MCF 10A (cell line): ENCODE results near the gene ADARB1. TPM values are rescaled to one million over a fixed set of nuclear protein-coding genes. Genes with fewer than 3 reads are reported as not detected.
A peak's percentile ranks its signal among the peaks of the same experiment; 100 is the strongest.

Source experiments
- BruUV-seq: library from RNA; stranded (reverse); fragments of 400-500 nt; replicated peaks from 2 replicates; lab custom pipeline; 2021; lab: Mats Ljungman, UMichigan
- CTCF ChIA-PET: fragments of 300-600 bp; sonication (Branson Sonifier 250); formaldehyde crosslinking; extraction: SDS; loops from one replicate; lab custom pipeline; 2021; ENCODE audit warnings: antibody characterized with exemption, inconsistent platforms; lab: Yijun Ruan, JAX
- POLR2A ChIA-PET: fragments of 300-600, 350-650 bp; sonication (Branson Sonifier 250); formaldehyde crosslinking; extraction: SDS; loops from one replicate; lab custom pipeline; 2020; ENCODE audit warnings: antibody characterized with exemption, inconsistent platforms; lab: Yijun Ruan, JAX
- DNase-seq: peaks from one replicate; pipeline ENCODE4 v3.0.0-alpha.2; 2018; ENCODE audit not compliant: unreplicated experiment
- H3K27ac Mint-ChIP-seq: one replicate; pipeline ENCODE4 v1.8.0; 2022; ENCODE audit warnings: mild to moderate bottlenecking, low read depth, mixed read lengths; ENCODE audit not compliant: unreplicated experiment
- H3K27me3 Mint-ChIP-seq: one replicate; pipeline ENCODE4 v1.8.0; 2022; ENCODE audit warnings: mixed read lengths; ENCODE audit not compliant: insufficient read depth, unreplicated experiment
- H3K36me3 Mint-ChIP-seq: one replicate; pipeline ENCODE4 v1.8.0; 2022; ENCODE audit warnings: mild to moderate bottlenecking, moderate library complexity, mixed read lengths; ENCODE audit not compliant: insufficient read depth, unreplicated experiment
- H3K4me1 Mint-ChIP-seq: one replicate; pipeline ENCODE4 v1.8.0; 2022; ENCODE audit warnings: mixed read lengths; ENCODE audit not compliant: insufficient read depth, unreplicated experiment
- H3K4me3 Mint-ChIP-seq: one replicate; pipeline ENCODE4 v1.8.0; 2022; ENCODE audit warnings: mild to moderate bottlenecking, moderate library complexity, mixed read lengths; ENCODE audit not compliant: unreplicated experiment
- H3K9me3 Mint-ChIP-seq: one replicate; pipeline ENCODE4 v1.8.0; 2022; ENCODE audit warnings: mixed read lengths; ENCODE audit not compliant: unreplicated experiment
- intact Hi-C: fragments of 100-400 bp; cut with micrococcal nuclease; formaldehyde crosslinking; loops from 2 replicates; pipeline ENCODE4 v1.14.1; 2022
- total RNA-seq: library from RNA; stranded (reverse); gene quantifications from 2 replicates; pipeline ENCODE4 v1.2.3, GENCODE V29; 2022
- TF ChIP-seq, protein P1 (sequence below): fragments of 200-600 bp; IDR thresholded peaks from one replicate; pipeline ENCODE4 v1.8.0; 2022; ENCODE audit warnings: antibody characterized with exemption, mild to moderate bottlenecking; ENCODE audit not compliant: unreplicated experiment

ADARB1 gene
- total RNA-seq, 1 experiment from 2014 or later, result 19.4 TPM

- no peaks in the 10 kb centered on the region for H3K27me3 Mint-ChIP-seq
- H3K9me3 Mint-ChIP-seq, result no peaks in the 10 kb centered on the region
- POLR2A ChIA-PET, result interaction anchor here (0.7 to 2.2 kb wide), 7 partner anchors 11 to 135 kb away, joined by 3 to 15 read pairs (median 5); partner anchors contain the start of gene SLX9
- peak overlapping the region; percentile 71 for H3K4me3 Mint-ChIP-seq
- intact Hi-C loops, result no loop called here
- TF ChIP-seq, protein P1, sequence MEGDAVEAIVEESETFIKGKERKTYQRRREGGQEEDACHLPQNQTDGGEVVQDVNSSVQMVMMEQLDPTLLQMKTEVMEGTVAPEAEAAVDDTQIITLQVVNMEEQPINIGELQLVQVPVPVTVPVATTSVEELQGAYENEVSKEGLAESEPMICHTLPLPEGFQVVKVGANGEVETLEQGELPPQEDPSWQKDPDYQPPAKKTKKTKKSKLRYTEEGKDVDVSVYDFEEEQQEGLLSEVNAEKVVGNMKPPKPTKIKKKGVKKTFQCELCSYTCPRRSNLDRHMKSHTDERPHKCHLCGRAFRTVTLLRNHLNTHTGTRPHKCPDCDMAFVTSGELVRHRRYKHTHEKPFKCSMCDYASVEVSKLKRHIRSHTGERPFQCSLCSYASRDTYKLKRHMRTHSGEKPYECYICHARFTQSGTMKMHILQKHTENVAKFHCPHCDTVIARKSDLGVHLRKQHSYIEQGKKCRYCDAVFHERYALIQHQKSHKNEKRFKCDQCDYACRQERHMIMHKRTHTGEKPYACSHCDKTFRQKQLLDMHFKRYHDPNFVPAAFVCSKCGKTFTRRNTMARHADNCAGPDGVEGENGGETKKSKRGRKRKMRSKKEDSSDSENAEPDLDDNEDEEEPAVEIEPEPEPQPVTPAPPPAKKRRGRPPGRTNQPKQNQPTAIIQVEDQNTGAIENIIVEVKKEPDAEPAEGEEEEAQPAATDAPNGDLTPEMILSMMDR, result no peak
- BruUV-seq, result no TSS peak
- H3K36me3 Mint-ChIP-seq, result no peaks in the 10 kb centered on the region
- no peak overlapping the region for H3K27ac Mint-ChIP-seq
- DNase-seq, result peak; percentile 13
- CTCF ChIA-PET, result interaction anchor here (1.3 to 5.7 kb wide), 3 partner anchors 62 to 125 kb away, joined by 4 to 37 read pairs (median 9); no protein-coding TSS in a partner anchor
- peaks cover 19% of the 10 kb centered on the region for H3K4me1 Mint-ChIP-seq
Observed at GRCh38 chr21:45074818-45075595, 627 bp downstream of the ADARB1 start.

- peak overlapping the region; percentile 71 for H3K4me3 Mint-ChIP-seq
- BruUV-seq, result no TSS peak
- ChIA-PET CTCF (interaction anchor here (1.7 to 5.7 kb wide), 3 partner anchors 54 to 126 kb away, joined by 9 to 37 read pairs (median 20); no protein-coding TSS in a partner anchor), POLR2A (interaction anchor here (0.7 to 1.8 kb wide), 8 partner anchors 10 to 64 kb away, joined by 3 to 5 read pairs (median 4); no protein-coding TSS in a partner anchor)
- intact Hi-C loops, result no loop called here
- peaks cover 19% of the 10 kb centered on the region for H3K4me1 Mint-ChIP-seq
- no peak overlapping the region for H3K27ac Mint-ChIP-seq
- no peaks in the 10 kb centered on the region for H3K36me3 Mint-ChIP-seq
- no peaks in the 10 kb centered on the region for H3K27me3 Mint-ChIP-seq
- no peaks in the 10 kb centered on the region for H3K9me3 Mint-ChIP-seq
- no peak for DNase-seq
- TF ChIP-seq, protein P1, result no peak
Observed at GRCh38 chr21:45075596-45076244, 1.3 kb downstream of the ADARB1 start.

GRCh38 chr21:45076245-45076711 is 1.9 kb downstream of the ADARB1 start:
- no peak overlapping the region for H3K27ac Mint-ChIP-seq
- CTCF ChIA-PET, result interaction anchor here (0.8 to 5.7 kb wide), 4 partner anchors 23 to 126 kb away, joined by 3 to 37 read pairs (median 14); no protein-coding TSS in a partner anchor
- H3K9me3 Mint-ChIP-seq, result no peaks in the 10 kb centered on the region
- peak overlapping the region; percentile 71 for H3K4me3 Mint-ChIP-seq
- no peaks in the 10 kb centered on the region for H3K27me3 Mint-ChIP-seq
- no peak for DNase-seq
- BruUV-seq, result TSS peak; percentile 24
- POLR2A ChIA-PET, result interaction anchor here (0.7 to 1.8 kb wide), 9 partner anchors 10 to 64 kb away, joined by 3 to 5 read pairs (median 4); no protein-coding TSS in a partner anchor
- TF ChIP-seq, protein P1, result no peak
- H3K36me3 Mint-ChIP-seq, result no peaks in the 10 kb centered on the region
- intact Hi-C loops, result no loop called here
- peaks cover 25% of the 10 kb centered on the region for H3K4me1 Mint-ChIP-seq
